ENCODE results near the gene CPLX3. TPM values are rescaled to one million over a fixed set of nuclear protein-coding genes. Genes with fewer than 3 reads are reported as not detected.

The CPLX3 gene
- total and polyA plus RNA-seq, 2 donors (not counting 3 experiments of a cell fraction or from before 2014, with no cell fraction given), result not detected

GRCh38 chr15:74866090-74866489 is 39.7 kb downstream of the CPLX3 start:
- ChIA-PET CTCF (interaction anchor here (6.4 kb wide), 1 partner anchor 35 kb away, joined by 54 read pairs; no protein-coding TSS in a partner anchor), POLR2A (no interaction called here)
- Histone ChIP-seq H3K27me3 (ENCODE audit: control insufficient read depth in 2 of 2, insufficient read depth in 2 of 2, low read length in 2 of 2) (no peaks in the 10 kb centered on the region), H3K9ac (replicated peaks; ENCODE audit: extremely low read depth, insufficient read depth, low read length) (no peak overlapping the region), H3K4me3 (replicated peaks in 1 of 3; ENCODE audit: insufficient read depth in 1 of 3, low read depth in 1 of 3, low read length in 3 of 3) (no peak overlapping the region), H3K9me1 (replicated peaks; ENCODE audit: control insufficient read depth, extremely low read depth, insufficient read depth, low read length) (no peaks in the 10 kb centered on the region), H4K20me1 (replicated peaks; ENCODE audit: control insufficient read depth, extremely low read depth, insufficient read depth, low read length) (no peaks in the 10 kb centered on the region), H3K9me3 (replicated peaks; ENCODE audit: control insufficient read depth, insufficient read depth, low read length) (no peaks in the 10 kb centered on the region), H3K4me1 (ENCODE audit: control insufficient read depth, extremely low read depth, insufficient read depth, low read length) (peaks cover 36% of the 10 kb centered on the region), H3K27ac (ENCODE audit: insufficient read depth, low read depth, low read length) (no peak overlapping the region), H2AFZ (ENCODE audit: low read depth, low read length) (no peak overlapping the region), H3K4me2 (ENCODE audit: insufficient read depth, low read length) (no peak overlapping the region), H3K36me3 (ENCODE audit: control insufficient read depth in 2 of 2, extremely low read depth in 1 of 2, insufficient read depth in 2 of 2, low read length in 2 of 2) (no peaks in the 10 kb centered on the region), H3K79me2 (ENCODE audit: control insufficient read depth, insufficient read depth, low read length) (peaks cover 52% of the 10 kb centered on the region)
- intact Hi-C loops (cut with micrococcal nuclease), result no loop called here
- no peak for TF ChIP-seq POLR2A (IDR thresholded peaks at IDR 0.05; ENCODE audit: low read depth, low read length)
- no peak for TF ChIP-seq GATA2 (IDR thresholded peaks at IDR 0.05; ENCODE audit: insufficient read depth, insufficient read length, low read depth, low read length)
- TF ChIP-seq JUN (IDR thresholded peaks at IDR 0.05; ENCODE audit: borderline replicate concordance, insufficient read depth, insufficient read length, low read depth), result no peak
- TF ChIP-seq CTCF (IDR thresholded peaks at IDR 0.05; ENCODE audit: extremely low read depth in 1 of 2, insufficient read depth in 1 of 2, low read depth in 1 of 2, low read length in 2 of 2), result no peak
- TF ChIP-seq FOS (IDR thresholded peaks at IDR 0.05; ENCODE audit: borderline replicate concordance, insufficient read depth, low read length), result no peak
- TF ChIP-seq POLR2AphosphoS5 (IDR thresholded peaks at IDR 0.05; ENCODE audit: insufficient read depth, low read depth, low read length), result no peak
- no peak for TF ChIP-seq EZH2 (IDR thresholded peaks at IDR 0.05; ENCODE audit: borderline replicate concordance, low read depth, low read length, severe bottlenecking)
- no peak for TF ChIP-seq MYC (IDR thresholded peaks at IDR 0.05; ENCODE audit: low read depth, low read length)
- TF ChIP-seq MAX (IDR thresholded peaks at IDR 0.05; ENCODE audit: insufficient read depth, insufficient read length), result no peak
- no TSS peak for BruUV-seq (replicated peaks)
- dilution Hi-C loops (cut with MboI; ENCODE audit: extremely low pct_ligation_motif_present, low sequenced_read_pairs), result no loop called here
- DNase-seq (ENCODE audit: low read depth, low spot score) (no peak), FAIRE-seq (no peak)

All from endothelial cell of umbilical vein (primary cell).